B cell (primary cell): ENCODE data around the gene ZNF608.

Experiments used
- CTCF ChIP-seq: fragments of 200-600 bp; IDR thresholded peaks from one replicate; pipeline ENCODE4 v1.8.0; 2022; ENCODE audit warnings: antibody characterized with exemption, mild to moderate bottlenecking
- EZH2 ChIP-seq: IDR thresholded peaks from 2 replicates; pipeline ENCODE4 v1.6.1; 2012; ENCODE audit warnings: borderline replicate concordance, low read depth, mild to moderate bottlenecking, moderate library complexity, low read length; ENCODE audit not compliant: insufficient read depth, poor library complexity, severe bottlenecking

GRCh38 chr5:124701016-124701415 is 45.4 kb downstream of the ZNF608 start:
- TF ChIP-seq CTCF (no peak), EZH2 (no peak)
